Measurements from ENCODE around the gene BAHCC1.
"Not testable (repeated sequence)": the region's sequence is repeated elsewhere in the genome, so short reads cannot be mapped to it uniquely, and the experiment has no call there.

Gene BAHCC1

GRCh38 chr17:81422776-81423697 is 27.8 kb downstream of the BAHCC1 start:
- TF ChIP-seq CTCF (IDR thresholded peaks at IDR 0.05; ENCODE audit: low read depth, low read length): no peak
- DNase-seq (ENCODE audit: low read depth in 2 of 2): peak; percentile 97 to 98
- peak overlapping the region in 1 of 2 donors; percentile 36 for H3K4me3 ChIP-seq (replicated peaks in 1 of 2; ENCODE audit: low read depth in 2 of 2, low read length in 2 of 2)

- no peak overlapping the region for H3K4me3 ChIP-seq (replicated peaks in 1 of 2; ENCODE audit: low read depth in 2 of 2, low read length in 2 of 2)
- DNase-seq (ENCODE audit: low read depth in 2 of 2): no peak
- no peak for TF ChIP-seq CTCF (IDR thresholded peaks at IDR 0.05; ENCODE audit: low read depth, low read length)
Measured at GRCh38 chr17:81423698-81424071, 28.4 kb downstream of the BAHCC1 start.

GRCh38 chr17:81424151-81425017 is 29.1 kb downstream of the BAHCC1 start:
- no peak for DNase-seq (ENCODE audit: low read depth in 2 of 2)
- no peak overlapping the region for H3K4me3 ChIP-seq (replicated peaks in 1 of 2; ENCODE audit: low read depth in 2 of 2, low read length in 2 of 2)
- TF ChIP-seq CTCF (IDR thresholded peaks at IDR 0.05; ENCODE audit: low read depth, low read length): no peak

- H3K4me3 ChIP-seq (replicated peaks in 1 of 2; ENCODE audit: low read depth in 2 of 2, low read length in 2 of 2); DNase-seq (ENCODE audit: low read depth in 2 of 2): not testable (repeated sequence)
Measured at GRCh38 chr17:81425041-81425440, 29.8 kb downstream of the BAHCC1 start.

- not testable (repeated sequence) for H3K4me3 ChIP-seq (replicated peaks in 1 of 2; ENCODE audit: low read depth in 2 of 2, low read length in 2 of 2); DNase-seq (ENCODE audit: low read depth in 2 of 2)
Measured at GRCh38 chr17:81425716-81426392, 30.6 kb downstream of the BAHCC1 start.

GRCh38 chr17:81426393-81427172 is 31.3 kb downstream of the BAHCC1 start:
- no peak for TF ChIP-seq CTCF (IDR thresholded peaks at IDR 0.05; ENCODE audit: low read depth, low read length)
- DNase-seq (ENCODE audit: low read depth in 2 of 2): no peak
- no peak overlapping the region for H3K4me3 ChIP-seq (replicated peaks in 1 of 2; ENCODE audit: low read depth in 2 of 2, low read length in 2 of 2)
